NCI-H2171 (cell line): ENCODE data around the gene ARF1.

Experiments
- DNase-seq: peaks from one replicate; lab custom pipeline; 2025; lab: John Stamatoyannopoulos, UW

ARF1 gene

GRCh38 chr1:228071839-228072657 is 10.5 kb upstream of the ARF1 start:
- no peak for DNase-seq

DNA sequence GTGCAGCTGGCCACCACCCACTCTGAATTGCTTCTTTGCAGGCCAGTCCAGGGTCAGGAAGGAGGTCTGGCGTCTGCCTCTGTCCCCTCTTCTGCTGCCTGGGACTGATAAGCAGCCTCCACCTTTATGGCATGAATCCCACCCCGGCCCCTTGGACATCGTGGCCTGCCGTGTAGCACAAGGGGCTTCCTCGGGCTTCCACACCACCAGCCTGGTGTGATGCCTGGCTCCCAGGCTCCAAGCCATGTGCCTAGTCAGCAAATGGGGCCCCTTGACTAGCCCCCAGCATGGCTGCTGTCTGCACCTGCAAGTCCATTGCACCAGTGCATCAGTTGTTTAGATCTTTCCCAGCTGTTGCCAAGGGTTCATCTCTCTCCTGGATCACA is 9.9 kb upstream of the ARF1 start:
- no peak for DNase-seq

DNA sequence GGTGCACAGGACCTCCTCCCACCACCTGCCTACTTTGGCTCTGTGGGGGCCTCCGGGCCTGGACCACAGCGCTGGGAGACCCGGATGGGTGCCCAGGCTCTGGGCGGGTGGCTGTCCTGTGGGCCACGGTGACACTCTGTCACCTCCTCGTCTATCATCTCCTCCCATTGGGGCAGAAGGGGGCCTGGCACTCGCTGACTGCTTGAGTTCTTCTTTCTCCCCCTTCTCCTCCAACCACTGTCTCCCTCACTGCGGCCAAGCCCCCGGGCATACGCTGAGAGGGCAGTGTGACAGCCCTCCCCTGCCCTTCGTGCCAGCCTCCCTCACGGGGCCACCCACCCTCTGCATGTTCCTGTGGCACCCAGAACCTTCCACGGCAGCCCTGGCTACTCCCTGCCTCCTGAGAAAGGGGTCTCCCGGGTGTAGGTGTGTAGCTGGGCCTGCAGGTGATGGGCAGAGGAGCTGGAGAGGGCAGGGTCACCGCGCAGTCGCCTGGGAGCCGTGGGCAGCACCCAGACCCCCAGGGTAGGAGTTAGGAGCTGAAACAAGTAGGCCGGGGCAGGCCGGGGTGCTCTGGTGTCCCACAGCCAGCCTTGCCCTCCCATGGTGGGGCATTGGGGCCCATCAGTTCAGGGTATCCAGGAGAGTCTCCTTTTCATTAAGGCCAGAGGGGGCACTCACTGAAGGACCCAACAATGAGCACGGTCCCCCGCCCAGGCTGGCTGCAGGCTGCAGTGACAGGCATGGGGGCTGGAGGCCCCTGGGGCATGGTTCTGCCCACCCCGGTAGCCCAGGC is 9.2 kb upstream of the ARF1 start:
- DNase-seq: no peak

DNA sequence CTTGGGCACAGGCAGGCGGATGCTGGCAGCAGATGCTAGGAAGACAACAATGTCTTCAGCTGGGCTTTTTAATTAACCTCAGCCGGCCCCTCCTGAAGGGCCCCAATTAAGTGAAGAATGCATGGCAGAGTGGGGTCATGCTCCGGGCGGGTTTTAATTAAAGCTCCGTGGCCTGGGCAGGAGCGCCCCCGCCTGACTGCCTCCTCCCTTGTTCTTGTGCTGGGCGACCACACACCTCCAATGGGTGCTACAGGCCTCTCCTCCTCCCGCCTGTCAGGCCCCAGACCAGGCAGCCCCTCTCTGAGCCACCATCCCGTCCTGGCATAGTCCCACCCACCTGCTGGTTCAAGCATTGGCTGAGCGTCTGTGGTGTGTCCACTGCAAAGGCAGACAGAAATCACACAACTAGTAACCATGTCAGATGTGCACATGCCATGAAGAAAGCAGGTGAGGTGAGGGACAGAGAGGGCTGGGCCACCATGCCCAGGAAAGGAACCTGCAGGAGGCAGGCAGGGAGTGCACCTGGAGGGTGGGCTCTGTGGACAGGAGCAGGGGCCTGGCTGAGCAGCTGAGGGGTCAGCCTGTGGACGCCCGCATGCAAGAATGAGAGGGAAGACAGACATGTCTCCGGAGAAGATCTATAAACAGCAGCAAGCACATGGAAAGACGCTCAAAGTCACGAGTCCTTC is 8.5 kb upstream of the ARF1 start:
- DNase-seq: no peak

DNA sequence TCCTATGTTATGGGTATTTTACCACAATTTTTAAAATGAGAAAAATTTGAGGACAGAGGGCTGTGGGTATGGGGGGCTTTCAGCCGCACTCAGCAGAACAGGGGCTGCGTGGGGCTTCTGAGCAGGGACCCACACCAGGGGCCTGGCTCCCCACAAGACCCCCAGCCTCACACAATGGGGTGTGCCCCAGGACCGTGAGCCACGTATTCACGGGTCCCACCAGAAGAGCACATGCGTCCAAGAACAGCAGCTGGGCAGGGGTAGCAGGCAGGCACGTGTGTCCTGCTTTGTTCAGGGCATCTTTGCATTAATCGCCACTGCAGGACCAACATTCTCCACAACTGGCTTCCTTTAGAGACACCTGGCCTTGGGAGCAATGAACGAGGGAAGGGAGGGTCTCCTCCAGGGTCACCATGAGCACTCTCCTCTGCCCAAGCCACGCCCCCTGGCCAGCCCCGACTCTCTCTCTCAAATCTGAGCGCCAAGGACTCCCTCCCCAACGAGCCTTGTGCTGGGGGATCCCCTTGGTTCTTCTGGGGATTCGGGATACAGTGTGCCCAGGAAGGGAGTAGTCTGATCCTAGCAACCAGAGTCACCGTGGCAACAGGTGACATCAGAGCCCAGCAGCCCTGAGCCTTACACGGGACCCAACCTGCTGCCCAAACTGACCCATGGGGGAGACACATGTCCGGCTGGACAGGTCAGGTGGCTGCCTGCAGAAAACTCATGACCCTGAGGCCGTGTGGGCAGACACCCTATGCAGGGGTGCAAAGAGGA is 7.4 kb upstream of the ARF1 start:
- DNase-seq: no peak

DNA sequence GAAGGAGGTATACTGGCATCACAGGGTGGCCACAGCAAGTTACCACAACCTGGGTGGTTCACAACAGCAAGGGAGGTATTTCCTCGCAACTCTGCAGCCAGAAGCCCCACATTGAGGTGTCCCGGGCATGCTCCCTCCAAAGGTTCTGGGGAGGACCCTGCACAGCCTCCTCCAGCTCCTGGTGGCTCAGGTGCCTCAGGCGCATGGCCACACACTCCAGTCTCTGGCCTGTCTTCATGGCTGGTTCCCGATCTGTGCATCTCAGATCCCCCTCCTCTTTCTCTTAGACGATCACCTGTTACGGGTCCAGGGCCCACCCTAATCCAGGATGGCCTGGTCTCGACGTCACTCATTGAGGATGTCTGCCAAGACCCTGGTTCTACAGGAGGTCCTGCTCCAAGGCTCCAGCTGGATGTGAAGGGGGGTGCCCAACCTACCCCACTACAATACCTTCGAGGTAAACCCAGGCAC is 6.7 kb upstream of the ARF1 start:
- no peak for DNase-seq

GRCh38 chr1:228076796-228077430 is 5.6 kb upstream of the ARF1 start:
- DNase-seq: no peak

DNA sequence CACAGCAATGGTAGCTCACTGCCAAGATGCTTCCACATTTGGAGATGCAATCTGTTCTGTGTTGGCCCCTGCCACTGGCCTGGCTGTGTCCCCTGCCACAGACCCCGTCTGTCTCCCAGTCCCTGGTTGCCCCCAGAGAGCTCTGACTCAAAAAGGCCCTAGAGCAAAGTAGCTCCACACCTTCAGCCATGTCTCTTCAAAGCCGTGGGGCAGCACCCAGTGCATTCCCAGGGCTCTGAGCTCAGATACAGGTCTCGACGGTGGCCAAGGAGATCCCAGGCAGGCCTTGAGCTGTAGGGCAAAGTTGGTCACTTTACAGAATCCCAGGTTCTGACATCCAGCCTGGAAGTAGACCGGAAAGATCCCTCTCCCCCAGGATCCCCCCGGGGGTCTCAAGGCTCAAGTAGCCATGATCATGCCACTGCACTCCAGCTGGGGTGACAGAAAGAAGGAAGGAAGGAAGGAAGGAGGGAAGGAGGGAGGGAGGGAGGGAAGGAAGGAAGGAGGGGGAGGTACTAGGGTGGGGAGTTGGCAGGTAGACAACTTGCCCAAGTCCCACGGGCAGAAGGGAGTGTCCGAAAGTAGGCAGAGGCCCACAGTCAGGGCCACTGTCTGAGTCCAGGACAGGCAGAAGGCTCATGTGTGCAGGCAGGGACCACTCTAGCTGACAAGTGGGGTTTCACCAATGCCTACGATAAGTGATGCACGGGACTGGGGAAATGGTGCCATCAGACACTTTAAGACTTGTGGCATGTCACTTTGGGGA is 4.8 kb upstream of the ARF1 start:
- no peak for DNase-seq

DNA sequence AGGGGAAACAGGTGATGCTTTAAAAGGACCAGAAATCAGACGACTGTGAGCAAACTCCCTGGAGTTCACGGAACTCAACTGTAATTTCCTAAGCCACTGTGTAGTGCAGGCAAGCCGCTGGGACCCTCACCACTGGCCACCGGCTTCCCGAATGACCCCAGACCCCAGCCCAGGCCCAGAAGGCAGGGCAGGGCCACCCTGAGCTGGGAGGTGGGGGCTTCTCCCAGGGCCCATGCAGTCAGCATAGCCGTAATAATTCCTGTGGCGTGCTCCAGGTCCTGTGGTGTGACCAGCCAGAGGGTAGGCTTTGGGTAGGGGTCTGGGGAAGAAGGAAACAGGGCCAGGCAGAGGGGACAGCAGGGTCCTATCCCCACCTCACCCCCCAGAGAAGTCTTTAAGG is 3.5 kb upstream of the ARF1 start:
- no peak for DNase-seq

DNA sequence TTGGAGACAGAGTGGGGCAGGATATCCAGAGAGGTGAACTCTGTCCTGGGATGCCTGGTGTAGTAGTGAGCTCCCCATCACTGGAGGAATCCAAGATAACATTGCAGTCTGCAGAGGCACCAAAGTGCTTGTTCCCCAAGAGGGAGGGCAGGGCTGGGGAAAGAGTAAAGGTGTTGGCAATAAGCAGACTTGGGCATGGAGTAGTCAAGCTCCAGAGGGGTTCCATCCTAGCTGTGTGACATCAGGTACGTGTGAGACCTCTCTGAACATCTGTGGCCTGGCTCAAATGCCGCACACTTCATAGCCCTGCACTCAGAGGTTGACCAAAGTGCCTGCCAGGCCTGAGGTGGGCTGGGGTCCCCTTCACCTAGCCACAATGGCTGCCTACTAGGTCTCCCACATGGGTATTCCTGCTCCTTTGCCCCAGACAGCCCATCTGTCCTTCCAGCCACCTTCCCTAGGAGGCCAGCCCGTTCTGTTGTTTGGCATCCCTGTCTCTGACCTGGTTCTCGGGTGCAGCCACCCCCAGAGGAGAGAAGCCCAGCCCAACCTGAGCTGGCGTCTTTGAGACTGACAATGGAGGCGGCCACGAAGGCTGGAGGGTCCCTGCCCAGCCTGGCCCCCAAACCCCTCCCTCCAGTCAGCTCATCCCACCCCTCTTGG is 2.8 kb upstream of the ARF1 start:
- DNase-seq: no peak

DNA sequence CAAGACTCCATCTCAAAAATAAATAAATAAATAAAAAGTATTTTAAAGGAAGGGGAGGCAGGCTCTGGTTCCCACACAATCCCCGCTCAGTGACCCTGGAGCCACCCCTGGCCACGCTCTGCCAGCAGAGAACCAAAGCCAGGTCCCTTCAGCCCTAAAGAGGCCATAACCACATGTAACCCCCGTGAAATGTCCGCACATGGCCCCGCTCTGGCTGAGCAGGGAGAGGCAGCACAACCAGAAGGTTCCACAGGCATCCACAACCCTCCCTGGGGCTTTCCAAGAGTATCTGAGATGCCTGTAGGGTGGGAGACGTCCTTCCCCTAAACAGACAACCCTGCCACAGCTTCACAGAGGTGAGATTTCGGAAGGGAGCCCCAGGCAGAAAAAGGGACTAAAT is 1.4 kb upstream of the ARF1 start:
- no peak for DNase-seq

DNA sequence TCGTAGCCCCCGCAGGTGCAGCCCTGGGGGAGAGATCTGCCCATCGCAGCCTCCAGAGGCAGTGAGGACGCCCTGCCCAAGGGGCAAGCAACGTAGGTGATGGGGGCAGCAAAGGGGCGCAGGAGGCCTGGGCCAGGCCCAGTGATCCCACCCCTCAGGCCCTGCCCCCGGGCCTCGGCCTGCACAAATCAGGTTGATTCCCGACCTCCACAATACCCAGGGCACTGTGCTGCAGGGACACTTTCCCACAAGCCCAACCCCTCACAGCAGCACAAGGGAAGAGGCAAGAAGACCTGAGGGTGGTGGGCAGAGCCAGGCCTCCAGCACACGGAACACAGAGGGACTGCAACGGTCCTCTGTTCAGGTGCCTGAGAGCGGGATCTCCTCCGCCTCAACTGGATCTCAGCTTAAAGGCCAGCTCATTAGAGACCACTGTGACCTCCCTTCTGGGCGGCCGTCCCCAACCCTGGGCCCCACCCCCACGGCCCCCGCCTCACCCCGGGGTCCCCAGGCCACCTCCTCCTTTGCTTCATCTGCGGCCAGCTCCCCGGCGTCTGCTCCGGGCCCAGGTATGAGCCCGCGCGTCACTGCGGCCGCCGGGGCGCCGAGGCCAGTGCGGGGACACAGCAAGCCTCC is 812 bp upstream of the ARF1 start:
- no peak for DNase-seq

DNA sequence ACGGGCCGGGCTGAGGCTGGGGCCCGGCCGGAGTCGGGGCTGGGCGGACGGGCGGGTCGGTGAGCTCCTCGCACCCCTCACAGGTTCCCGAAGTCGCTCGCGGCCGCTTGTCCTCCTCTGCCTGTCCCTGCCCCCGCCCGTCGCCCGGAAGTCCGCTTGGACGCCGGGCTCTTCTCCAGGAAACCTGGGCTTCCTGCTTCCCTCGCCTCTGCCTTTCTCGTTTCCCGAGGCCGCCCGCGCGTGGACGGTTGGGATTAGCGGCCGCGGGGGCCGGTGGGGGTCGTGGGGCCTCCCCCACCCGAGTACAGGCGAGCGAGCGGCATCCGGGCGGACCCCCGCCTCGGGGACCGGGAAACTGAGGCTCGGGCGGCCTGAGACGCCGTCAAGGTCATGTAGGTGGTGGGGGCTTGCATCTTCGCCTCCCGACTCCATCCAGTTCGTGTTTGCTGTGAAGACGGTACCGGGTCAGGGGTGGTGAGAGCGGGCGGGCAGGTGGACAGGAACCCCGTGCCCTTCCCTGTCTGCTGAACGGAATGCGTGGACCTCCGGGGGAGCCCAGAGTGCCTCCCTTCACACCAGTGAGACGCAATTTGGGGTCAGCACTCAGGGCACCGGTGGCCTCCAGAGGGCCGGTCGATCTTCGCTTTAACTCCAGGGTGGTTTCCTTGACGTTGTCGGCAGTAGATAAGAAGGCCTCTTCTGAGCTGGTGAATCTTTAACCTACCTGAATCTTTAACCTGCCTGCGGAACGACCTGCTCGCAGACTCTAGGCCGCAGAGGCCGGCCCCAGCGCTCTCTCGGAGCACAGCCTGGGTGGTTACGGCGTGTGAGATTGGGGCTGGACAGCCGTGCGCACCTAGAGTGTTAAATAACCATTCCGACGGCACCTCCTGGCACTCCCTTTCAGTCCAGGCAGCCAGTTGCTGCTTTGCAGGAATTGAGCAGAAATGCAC is 686 bp downstream of the ARF1 start:
- DNase-seq: no peak

GRCh38 chr1:228083871-228084278 is 1.4 kb downstream of the ARF1 start:
- no peak for DNase-seq

DNA sequence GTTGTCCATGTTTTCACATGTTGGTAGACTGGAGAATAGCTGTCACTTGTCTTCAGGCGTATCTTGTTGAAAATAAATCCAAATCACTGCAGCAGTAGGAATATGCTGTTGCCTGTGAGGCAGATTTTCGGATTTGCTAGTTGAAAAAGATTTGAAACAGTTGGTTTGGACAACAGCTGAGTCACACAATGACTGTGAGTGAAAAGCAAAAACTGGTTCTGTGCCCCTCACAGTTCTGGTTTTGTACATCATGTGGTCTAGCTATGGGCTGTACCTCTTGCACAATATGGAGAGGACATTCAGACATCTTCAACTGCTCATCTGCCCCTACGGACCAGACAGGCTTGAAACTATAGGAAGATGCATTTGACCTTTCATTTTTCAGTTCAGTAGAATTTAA is 1.8 kb downstream of the ARF1 start:
- no peak for DNase-seq

GRCh38 chr1:228084797-228085196 is 2.3 kb downstream of the ARF1 start:
- DNase-seq: no peak

DNA sequence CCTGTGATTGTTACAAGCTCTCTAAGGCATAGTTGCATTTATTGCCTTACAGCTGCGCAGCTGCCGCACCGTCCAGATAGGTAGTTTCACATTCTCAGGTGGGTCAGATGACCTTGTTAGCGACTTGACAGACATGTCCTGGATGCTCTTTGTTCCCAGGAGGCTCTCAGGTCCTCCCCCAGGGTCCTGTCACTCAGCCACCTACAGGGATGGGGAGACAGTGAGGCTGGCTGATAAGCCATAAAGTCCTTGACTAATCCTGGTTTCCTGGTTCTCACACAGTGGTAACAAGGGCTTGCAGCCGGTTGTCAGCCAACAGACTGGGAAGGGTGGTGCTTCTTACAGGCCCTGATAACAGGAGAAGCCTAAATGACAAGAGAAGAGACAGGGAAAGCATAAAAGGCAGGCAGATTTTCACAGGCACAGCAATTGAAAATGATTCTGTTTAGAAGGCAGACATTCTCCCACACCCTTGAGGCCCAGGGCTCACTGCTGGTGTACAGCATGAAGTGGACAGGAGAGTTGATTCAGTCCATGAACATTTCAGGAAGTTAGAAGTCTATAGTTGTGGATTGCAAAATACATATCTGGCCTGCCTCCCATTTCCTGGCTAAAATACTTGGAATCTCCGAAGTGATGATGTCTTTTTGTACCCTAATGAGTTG is 2.9 kb downstream of the ARF1 start:
- no peak for DNase-seq

- no peak for DNase-seq
Measured at GRCh38 chr1:228087771-228088251, 5.3 kb downstream of the ARF1 start.
